ENCODE measurements around the gene KRT36. TPM values are rescaled to one million over a fixed set of nuclear protein-coding genes. Genes with fewer than 3 reads are reported as not detected.

Gene KRT36
- total RNA-seq, 4 donors from 2014 or later, result 0.38 TPM; not detected in 3

DNA sequence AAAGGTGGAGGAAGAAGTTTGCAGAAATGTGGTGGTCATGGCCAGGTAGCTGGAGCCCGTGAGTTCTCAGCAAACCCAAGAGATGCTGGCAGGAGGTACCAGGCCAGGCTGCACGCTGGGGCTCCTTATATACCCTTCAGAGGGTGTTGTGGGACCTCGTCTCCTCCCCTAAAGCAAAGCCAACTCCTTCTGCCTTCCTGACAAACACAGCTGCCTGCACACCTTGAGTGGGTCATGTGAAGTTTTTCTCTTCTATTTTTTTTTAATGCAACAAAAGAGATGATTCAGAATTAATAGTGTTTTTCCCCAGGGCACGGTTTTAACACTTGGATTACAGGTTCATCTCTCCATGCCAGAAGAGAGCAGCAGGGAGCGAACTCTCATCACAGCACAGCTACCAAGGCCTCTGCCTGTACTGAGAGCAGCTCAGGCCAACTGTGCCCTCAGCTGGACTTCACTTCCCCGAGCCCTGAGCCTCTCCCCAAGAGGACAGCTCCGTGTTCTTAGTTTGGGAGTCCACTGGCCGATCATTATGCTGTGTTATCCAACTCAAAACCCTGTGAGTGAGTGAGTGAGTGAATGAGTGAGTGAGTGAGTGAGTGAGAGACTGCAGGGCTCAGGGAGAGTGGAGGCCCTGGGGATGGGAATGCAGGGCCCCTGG lies 29.2 kb upstream of the KRT36 start, which contains the start of gene KRT15:
Gene KRT15, minus strand, starts transcription at position 102 of the 661 bp plus-strand sequence. Its CDS starts 63 bp downstream, at position 39.
- Histone ChIP-seq H3K4me1 (peaks cover 14 to 73% (median 16%) of the 10 kb centered on the region in 3 donors), H3K9me3 (no peaks in the 10 kb centered on the region), H3K36me3 (peaks cover 0 to 42% (median 5%) of the 10 kb centered on the region in 3 donors), H3K27me3 (peaks cover 0 to 28% (median 0%) of the 10 kb centered on the region in 4 donors), H3K4me3 (peak within 1 kb of the TSS; percentile 29 to 60 (median 53)), H3K27ac (peak within 1 kb of the TSS; percentile 68 to 92 (median 85))
- intact Hi-C loops (cut with DNase I), result no loop called here
- TF ChIP-seq, protein P1, sequence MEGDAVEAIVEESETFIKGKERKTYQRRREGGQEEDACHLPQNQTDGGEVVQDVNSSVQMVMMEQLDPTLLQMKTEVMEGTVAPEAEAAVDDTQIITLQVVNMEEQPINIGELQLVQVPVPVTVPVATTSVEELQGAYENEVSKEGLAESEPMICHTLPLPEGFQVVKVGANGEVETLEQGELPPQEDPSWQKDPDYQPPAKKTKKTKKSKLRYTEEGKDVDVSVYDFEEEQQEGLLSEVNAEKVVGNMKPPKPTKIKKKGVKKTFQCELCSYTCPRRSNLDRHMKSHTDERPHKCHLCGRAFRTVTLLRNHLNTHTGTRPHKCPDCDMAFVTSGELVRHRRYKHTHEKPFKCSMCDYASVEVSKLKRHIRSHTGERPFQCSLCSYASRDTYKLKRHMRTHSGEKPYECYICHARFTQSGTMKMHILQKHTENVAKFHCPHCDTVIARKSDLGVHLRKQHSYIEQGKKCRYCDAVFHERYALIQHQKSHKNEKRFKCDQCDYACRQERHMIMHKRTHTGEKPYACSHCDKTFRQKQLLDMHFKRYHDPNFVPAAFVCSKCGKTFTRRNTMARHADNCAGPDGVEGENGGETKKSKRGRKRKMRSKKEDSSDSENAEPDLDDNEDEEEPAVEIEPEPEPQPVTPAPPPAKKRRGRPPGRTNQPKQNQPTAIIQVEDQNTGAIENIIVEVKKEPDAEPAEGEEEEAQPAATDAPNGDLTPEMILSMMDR (IDR thresholded peaks at IDR 0.05), result no peak
- peak in 2 of 4 donors; percentile 59 to 64 for TF ChIP-seq POLR2A (IDR thresholded peaks at IDR 0.05)
- 26 to 51% methylated on average over 2 to 8 of the region's 8 CpGs for WGBS, 2 donors
- no peak for DNase-seq

- DNase-seq, result no peak
- TF ChIP-seq POLR2A (IDR thresholded peaks at IDR 0.05), result no peak
- TF ChIP-seq, protein P1 (IDR thresholded peaks at IDR 0.05), result no peak
- intact Hi-C loops (cut with DNase I), result no loop called here
- peak overlapping the region; percentile 29 to 60 (median 53) for H3K4me3 ChIP-seq
- H3K27me3 ChIP-seq, result peaks cover 0 to 28% (median 0%) of the 10 kb centered on the region in 4 donors
- no peaks in the 10 kb centered on the region for H3K9me3 ChIP-seq
- H3K4me1 ChIP-seq, result peaks cover 14 to 73% (median 16%) of the 10 kb centered on the region in 3 donors
- 27 to 79% methylated on average over 3 of the region's 3 CpGs for WGBS, 2 donors
- H3K36me3 ChIP-seq, result peaks cover 0 to 42% (median 5%) of the 10 kb centered on the region in 3 donors
- H3K27ac ChIP-seq, result peak overlapping the region; percentile 33 to 92 (median 85)
Observed at GRCh38 chr17:41518031-41518430, 28.3 kb upstream of the KRT36 start.

DNA sequence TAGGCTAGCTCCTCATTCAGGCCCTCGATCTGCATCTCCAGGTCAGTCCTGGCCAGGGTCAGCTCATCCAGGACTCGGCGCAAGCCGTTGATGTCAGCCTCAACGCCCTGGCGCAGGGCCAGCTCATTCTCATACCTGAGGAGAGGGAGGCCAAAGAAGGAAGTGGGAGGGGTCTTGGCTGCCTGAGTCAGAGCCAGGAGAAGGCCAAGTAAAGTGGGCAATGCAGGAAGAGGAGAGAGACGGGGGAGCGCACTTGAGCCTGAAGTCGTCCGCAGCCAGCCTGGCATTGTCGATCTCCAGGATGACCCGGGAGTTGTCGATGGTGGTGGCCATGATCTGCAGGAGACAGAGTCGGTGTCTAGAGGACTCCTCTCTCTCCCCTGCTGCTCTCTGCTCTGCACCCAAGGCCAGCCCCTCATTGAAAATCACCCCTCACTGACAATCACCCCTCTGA lies 27.1 kb upstream of the KRT36 start:
- H3K27ac ChIP-seq, result peak overlapping the region; percentile 77 to 92 (median 85)

GRCh38 chr17:41516147-41516829 lies 26.6 kb upstream of the KRT36 start:
- H3K36me3 ChIP-seq, result peaks cover 0 to 42% (median 5%) of the 10 kb centered on the region in 3 donors
- H3K4me3 ChIP-seq, result peak overlapping the region; percentile 29 to 60 (median 53)
- H3K27me3 ChIP-seq, result peaks cover 0 to 22% (median 0%) of the 10 kb centered on the region in 4 donors
- H3K9me3 ChIP-seq, result no peaks in the 10 kb centered on the region
- WGBS, 2 donors, result 42 to 61% methylated on average over 5 to 7 of the region's 14 CpGs
- peaks cover 4 to 73% (median 11%) of the 10 kb centered on the region in 3 donors for H3K4me1 ChIP-seq
- TF ChIP-seq, protein P1 (IDR thresholded peaks at IDR 0.05), result no peak
- no peak for TF ChIP-seq POLR2A (IDR thresholded peaks at IDR 0.05)
- no peak for DNase-seq
- intact Hi-C loops (cut with DNase I), result no loop called here
- peak overlapping the region; percentile 77 to 92 (median 85) for H3K27ac ChIP-seq

More for the DNA sequence above, 27.1 kb upstream of the KRT36 start:
- 57 to 71% methylated on average over 6 to 12 of the region's 14 CpGs for WGBS, 2 donors
- peaks cover 0 to 25% (median 0%) of the 10 kb centered on the region in 4 donors for H3K27me3 ChIP-seq
- no peaks in the 10 kb centered on the region for H3K9me3 ChIP-seq
- intact Hi-C loops (cut with DNase I), result no loop called here
- TF ChIP-seq, protein P1 (IDR thresholded peaks at IDR 0.05), result no peak
- TF ChIP-seq POLR2A (IDR thresholded peaks at IDR 0.05), result no peak
- no peak for DNase-seq
- peaks cover 0 to 42% (median 5%) of the 10 kb centered on the region in 3 donors for H3K36me3 ChIP-seq
- H3K4me3 ChIP-seq, result peak overlapping the region; percentile 29 to 60 (median 53)
- peaks cover 10 to 73% (median 16%) of the 10 kb centered on the region in 3 donors for H3K4me1 ChIP-seq
